Stimulated activated CD4-positive, alpha-beta T cell treated with anti-CD3 and anti-CD28 coated beads, Interleukin-4, amount 100 ng/mL, for 1 hour (primary cell): Measurements from ENCODE around the gene PPEF1.
"Not testable (repeated sequence)": the region's sequence is repeated elsewhere in the genome, so short reads cannot be mapped to it uniquely, and the experiment has no call there.

ENCODE experiments used
- DNase-seq: peaks from one replicate; pipeline ENCODE4 v3.0.0-alpha.2; 2020

The PPEF1 gene

GRCh38 chrX:18799911-18800310 lies 92.5 kb downstream of the PPEF1 start:
- no peak for DNase-seq

GRCh38 chrX:18809641-18810040 lies 102.2 kb downstream of the PPEF1 start:
- DNase-seq, result no peak

- DNase-seq, result no peak
These were observed 103.0 kb downstream of the PPEF1 start for GRCh38 chrX:18810416-18810815.

- no peak for DNase-seq
These were observed 117.9 kb downstream of the PPEF1 start for GRCh38 chrX:18825375-18825774.

- DNase-seq, result no peak
These were observed 121.5 kb downstream of the PPEF1 start for GRCh38 chrX:18828832-18829404.

GRCh38 chrX:18833071-18833731 lies 125.8 kb downstream of the PPEF1 start:
- DNase-seq, result no peak

- DNase-seq, result not testable (repeated sequence)
These were observed 140.5 kb downstream of the PPEF1 start for GRCh38 chrX:18847901-18848300.

- DNase-seq, result no peak
These were observed 148.6 kb downstream of the PPEF1 start for GRCh38 chrX:18855919-18856644.

GRCh38 chrX:18856645-18856997 lies 149.2 kb downstream of the PPEF1 start:
- no peak for DNase-seq

- DNase-seq, result no peak
These were observed 154.1 kb downstream of the PPEF1 start for GRCh38 chrX:18861511-18861910.

- no peak for DNase-seq
These were observed 157.0 kb downstream of the PPEF1 start for GRCh38 chrX:18864390-18864920.

GRCh38 chrX:18871161-18871890 lies 163.9 kb downstream of the PPEF1 start:
- DNase-seq, result no peak

- no peak for DNase-seq
These were observed 164.5 kb downstream of the PPEF1 start for GRCh38 chrX:18871970-18872369.

GRCh38 chrX:18872621-18873020 lies 165.2 kb downstream of the PPEF1 start:
- no peak for DNase-seq

GRCh38 chrX:18873189-18873791 lies 165.8 kb downstream of the PPEF1 start:
- DNase-seq, result peak; percentile 10

GRCh38 chrX:18873836-18874235 lies 166.4 kb downstream of the PPEF1 start:
- DNase-seq, result no peak

GRCh38 chrX:18874560-18875255 lies 167.3 kb downstream of the PPEF1 start:
- DNase-seq, result no peak

GRCh38 chrX:18875256-18875878 lies 167.9 kb downstream of the PPEF1 start:
- DNase-seq, result no peak

- no peak for DNase-seq
These were observed 170.0 kb downstream of the PPEF1 start for GRCh38 chrX:18877469-18877868.
